ENCODE data around the gene TAPBP.
"Not testable (repeated sequence)": the region's sequence is repeated elsewhere in the genome, so short reads cannot be mapped to it uniquely, and the experiment has no call there.

Gene TAPBP

DNA sequence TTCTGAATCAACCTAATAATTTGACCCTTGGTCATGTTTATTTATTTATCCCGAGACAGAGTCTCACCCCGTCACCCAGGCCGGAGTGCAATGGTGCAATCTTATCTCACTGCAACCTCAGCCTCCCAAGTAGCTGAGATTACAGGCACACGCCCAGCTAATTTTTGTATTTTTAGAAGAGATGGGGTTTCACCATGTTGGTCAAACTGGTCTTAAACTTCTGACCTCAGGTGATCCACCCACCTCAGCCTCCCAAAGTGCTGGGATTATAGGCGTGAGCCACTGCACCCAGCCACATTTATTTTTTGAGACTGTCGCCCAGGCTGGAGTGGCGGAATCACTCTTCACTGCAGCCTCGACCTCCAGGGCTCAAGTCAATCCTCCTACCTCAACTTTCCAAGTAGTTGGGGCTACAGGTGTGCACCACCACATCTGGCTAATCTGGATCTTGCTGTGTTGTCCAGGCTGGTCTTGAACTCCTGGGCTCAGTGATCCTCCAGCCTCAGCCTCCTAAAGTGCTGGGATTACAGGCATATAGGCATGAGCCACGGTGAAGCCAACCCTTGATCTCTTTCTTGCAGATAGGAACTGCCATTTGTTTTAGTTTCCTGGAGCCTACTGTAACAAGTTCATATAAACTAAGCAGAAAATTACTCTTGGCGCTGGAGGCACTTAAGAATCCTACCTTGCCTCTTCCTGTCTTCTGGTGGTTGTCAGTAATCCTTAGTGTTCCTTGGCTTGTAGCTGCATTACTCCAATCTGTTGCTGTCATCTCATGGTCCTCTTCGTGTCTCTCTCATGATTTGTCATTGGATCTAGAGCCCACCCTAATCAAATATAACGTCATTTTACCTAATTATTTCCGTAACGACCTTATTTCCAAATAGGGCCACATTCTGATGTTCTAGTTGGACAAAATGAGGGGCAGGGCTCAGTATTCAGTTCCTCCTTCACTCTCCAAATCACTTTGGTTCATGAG, 39.7 kb downstream of the TAPBP start:
- no peak for DNase-seq

DNA sequence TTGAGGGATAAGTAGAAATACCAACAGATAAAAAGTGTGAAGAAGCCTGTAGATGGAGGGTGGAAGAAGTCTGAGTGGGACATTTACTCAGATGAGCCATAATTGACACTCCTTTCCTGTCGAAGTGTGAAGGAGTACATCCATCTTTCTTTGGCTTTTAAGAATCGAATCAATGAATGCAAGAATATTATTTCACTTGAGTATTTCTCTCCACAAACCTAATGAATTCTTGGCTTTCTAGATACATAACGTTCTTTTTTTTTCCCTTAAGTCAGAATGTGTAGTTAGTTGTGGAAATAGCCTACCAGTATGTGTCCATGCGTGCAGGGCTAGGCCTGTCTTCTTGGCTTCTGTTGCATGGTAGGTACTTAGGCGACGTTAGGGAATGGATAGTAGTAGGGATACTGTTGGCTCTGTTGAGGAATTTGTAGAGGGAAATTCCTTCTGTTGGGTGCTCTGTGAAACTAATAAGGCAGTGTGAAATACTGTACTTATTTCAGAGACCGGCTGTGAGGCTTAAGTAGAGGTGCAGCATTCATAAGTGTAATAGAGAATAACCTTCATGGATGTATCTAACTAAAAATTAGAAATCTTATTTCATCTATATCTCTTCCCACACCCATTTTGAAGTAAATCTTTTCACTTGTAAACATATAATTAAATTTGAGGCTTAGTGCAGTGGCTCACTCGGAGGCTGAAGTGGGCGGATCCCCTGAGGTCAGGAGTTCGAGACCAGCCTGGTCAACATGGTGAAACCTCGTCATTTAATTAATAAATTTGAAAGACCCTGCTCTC, 40.6 kb downstream of the TAPBP start:
- no peak for DNase-seq

DNA sequence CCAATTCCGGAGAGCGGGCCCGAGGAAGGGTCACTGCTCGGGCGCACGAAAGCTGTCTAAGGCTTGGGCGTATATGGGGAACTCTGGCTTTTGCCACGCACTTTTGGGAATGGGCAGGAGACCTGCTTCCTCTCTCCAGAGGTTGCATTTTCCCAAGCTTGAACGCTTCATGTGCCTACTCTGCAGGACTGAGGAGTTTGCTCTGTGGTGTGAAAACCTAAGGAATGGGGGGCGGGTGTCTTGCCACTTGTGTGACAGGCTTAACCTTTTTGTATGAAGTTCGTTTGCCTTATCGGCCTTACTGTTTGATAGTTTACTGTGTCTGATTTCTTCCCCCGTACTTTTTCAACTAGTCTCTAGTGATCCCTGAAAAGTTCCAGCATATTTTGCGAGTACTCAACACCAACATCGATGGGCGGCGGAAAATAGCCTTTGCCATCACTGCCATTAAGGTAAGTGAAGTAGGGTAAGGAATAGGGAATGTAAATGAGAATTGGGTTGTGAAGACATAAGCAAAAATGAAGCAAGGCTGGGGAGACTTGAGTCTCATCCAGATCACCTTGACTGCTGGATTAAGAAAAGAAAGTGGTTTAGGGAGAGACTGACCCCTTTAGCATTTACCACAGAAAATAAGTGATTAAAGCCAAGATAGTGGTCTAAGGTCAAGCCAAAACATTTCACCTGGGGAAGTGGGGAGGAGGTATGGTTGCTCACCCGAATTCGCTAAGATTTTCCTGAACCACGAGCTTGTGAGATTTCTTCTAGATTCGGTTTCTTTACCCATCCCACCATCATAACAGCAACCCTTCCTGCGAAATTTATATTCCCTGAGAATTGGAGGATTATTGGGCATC, 41.4 kb downstream of the TAPBP start:
- DNase-seq = no peak

- DNase-seq = peak; percentile 99
These were observed 42.2 kb downstream of the TAPBP start, which contains the start of the genes RPS18 and VPS52 for GRCh38 chr6:33271468-33272274. Gene RPS18, plus strand, starts transcription at chr6:33272075. Its CDS starts 45 bp downstream, at chr6:33272120. Gene VPS52, minus strand, starts transcription at chr6:33271876. Its CDS starts 201 bp downstream, at chr6:33271675.

GRCh38 chr6:33271117-33271467, 42.8 kb downstream of the TAPBP start:
- DNase-seq = no peak

- DNase-seq = no peak
These were observed 49.9 kb downstream of the TAPBP start for GRCh38 chr6:33264015-33264414.

DNA sequence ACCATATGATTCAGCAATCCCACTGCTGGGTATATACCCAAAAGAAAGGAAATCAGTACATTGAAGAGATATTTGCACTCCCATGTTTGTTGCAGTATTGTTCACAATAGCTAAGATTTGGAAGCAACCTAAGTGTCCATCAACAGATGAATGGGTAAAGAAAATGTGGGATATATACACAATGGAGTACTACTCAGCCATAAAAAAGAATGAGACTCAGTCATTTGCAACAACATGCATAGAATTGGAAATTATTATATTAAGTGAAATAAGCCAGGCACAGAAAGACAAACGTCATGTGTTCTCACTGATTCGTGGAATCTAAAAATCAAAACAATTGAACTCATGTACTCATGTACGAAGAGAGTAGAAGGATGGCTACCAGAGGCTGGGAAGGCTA, 51.4 kb downstream of the TAPBP start:
- DNase-seq = not testable (repeated sequence)

DNA sequence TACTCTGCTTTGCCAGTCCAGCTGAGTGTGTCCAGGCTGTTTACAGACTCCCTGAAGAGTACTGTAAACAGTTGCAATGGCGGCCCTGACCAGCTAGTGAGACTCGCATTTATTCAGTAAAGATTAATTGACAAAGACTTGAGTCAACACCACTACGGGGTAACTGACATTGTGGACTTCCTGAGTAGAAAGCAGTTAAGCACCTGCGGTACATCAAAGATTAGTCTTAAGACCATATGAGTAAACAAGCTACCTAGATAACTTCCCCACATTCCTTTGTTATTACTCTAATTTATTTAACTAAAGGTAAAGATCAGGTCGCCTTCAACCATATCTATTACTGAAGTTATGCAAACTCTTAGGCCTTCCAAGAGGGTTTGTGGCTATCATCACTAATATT, 54.8 kb downstream of the TAPBP start:
- DNase-seq = no peak

DNA sequence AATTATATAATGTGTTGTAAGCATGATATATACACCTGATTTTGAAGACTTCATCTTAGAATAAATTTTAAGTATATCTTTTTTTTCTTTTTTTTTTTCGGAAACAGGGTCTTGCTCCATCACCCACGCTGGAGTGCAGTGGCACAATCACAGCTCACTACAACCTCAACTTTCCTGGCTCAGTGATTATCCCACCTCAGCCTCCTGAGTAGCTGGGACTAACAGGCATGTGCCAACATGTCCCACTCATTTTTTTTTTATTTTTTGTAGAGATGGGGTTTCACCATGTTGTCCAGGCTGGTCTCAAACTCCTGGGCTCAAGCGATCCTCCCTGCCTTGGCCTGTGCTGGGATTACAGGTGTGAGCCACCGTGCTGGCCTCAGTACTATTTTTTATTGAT, 59.3 kb downstream of the TAPBP start:
- no peak for DNase-seq

DNA sequence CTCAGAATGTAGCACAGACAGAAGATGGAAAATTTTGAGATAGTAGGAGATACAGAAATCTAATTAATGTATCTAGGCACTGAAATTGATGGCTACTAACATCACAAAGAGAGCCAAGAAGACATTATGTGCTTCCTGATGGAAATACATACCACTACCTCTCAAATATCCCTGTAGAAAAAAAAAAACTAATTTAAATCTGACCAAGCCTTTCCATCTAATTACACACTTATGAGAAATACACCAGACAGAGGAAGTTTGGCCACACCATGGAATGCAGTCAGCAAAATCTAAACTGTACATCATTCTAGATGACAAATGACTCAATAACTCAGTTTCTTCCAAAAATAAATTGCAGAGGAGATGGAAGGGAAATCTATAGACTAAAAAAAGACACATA, 61.1 kb downstream of the TAPBP start:
- no peak for DNase-seq

DNA sequence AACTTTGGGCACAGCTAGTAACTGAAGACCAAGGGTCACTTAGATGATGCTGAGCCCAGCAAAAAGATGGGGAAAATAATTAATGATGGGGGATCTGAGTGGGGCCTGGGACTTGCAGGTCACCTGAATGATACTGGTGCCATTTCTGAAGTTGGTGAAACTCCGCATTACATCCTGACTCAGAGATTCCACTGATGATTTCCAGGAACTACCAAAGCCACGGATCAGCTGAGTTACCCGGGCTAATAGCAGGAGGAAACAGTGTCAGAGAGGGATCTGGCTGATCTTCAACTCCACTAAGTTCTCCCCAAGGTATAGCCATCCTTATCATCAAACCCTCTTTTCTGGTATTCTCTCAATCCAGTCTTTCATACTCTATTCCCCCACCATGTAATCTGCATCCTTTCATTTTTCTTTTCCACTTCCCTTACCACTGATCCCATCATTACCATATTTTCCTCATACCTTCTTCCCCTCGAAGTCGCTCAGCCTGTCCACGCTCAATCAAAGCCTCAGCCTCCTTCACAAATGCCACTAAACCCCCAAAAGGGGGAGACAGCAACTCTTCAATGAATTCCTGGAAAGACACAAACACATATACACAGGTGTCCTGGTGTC, 62.4 kb downstream of the TAPBP start:
- DNase-seq = no peak

DNA sequence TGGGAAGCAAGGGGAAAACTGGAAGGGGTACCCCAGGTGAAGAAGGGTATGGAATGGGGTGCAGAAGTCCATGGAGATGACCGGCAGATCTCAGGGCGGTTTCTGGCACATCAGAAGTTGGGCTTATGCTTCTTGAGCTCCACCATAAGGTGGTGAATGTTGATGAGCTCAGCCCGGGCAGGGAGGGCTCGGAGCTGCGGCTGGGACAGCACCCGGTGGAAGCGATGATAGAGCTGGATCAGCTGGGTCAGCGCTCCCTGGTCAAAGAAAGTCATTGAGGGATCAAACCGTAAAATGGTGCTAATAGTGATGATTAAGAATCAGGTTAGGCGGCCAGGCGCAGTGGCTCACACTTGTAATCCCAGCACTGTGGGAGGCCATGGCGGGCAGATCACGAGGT, 63.1 kb downstream of the TAPBP start:
- no peak for DNase-seq

DNA sequence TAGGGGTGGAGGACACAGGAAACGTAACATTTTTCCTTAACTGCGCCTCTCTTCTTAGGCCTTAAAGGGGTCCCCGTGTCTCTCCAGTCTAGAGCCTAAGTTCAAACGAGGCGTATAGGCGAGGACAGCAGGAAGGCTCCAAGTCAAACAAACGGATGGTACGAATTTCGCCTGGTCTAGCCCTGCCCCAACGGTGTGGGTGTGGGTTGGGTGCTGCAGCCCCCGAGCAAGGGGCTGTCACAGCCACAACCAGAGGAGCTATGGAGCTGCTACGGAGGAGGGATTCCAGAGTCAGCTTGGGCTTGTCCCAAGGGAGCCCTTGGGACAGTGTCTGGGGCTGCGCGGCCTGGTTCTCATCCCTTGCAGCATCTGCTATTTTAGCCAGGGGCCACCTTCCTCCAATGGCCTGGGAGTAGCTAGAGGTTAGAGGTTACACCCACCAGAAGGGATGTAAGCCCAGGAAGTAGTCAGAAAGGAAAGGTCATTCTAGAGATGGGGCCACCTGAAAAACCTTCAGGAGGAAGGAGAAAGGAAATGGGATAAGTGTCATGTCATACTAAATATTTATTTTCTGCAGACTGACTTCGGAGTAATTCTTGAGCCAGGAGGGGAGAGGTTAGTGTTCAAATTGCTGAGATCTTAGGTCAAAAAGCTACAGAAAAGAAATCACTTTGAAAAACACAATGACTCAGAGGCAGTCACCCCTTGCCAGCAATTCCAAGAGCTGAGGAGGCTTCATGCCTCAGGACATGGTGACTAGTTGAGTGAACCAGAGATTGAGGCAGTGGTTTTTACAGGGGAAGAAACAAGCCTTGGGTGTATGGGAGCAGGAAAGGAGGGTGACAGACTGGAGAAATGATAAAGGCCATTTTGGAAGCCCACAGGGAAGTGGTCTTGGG, 63.9 kb downstream of the TAPBP start:
- DNase-seq = no peak
